Skeletal muscle satellite cell (primary cell): ENCODE data around the gene GMPPA. TPM values are rescaled to one million over a fixed set of nuclear protein-coding genes. Genes with fewer than 3 reads are reported as not detected.
A peak's percentile ranks its signal among the peaks of the same experiment; 100 is the strongest.

Source experiments
- H3K27me3 ChIP-seq: 2 replicates; pipeline ENCODE4 v1.7.0; 2013; ENCODE audit warnings: low read length; ENCODE audit not compliant: control insufficient read depth, insufficient read depth
- H3K36me3 ChIP-seq: 2 replicates; pipeline ENCODE4 v1.7.0; 2013; ENCODE audit warnings: mild to moderate bottlenecking, control low read depth, low read length; ENCODE audit not compliant: insufficient read depth
- H3K4me1 ChIP-seq: 2 replicates; pipeline ENCODE4 v1.7.0; 2013; ENCODE audit warnings: low read length; ENCODE audit not compliant: control insufficient read depth, insufficient read depth
- H3K4me2 ChIP-seq: 2 replicates; pipeline ENCODE4 v1.7.0; 2013; ENCODE audit warnings: mild to moderate bottlenecking, low read length
- H3K4me3 ChIP-seq: 2 replicates; pipeline ENCODE4 v1.7.0; 2013; ENCODE audit warnings: low read length
- H3K9ac ChIP-seq: 2 replicates; pipeline ENCODE4 v1.7.0; 2013; ENCODE audit warnings: mild to moderate bottlenecking, low read depth, low read length, moderate library complexity
- H3K9me3 ChIP-seq: replicated peaks from 2 replicates; pipeline ENCODE4 v1.7.0; 2013; ENCODE audit warnings: mild to moderate bottlenecking, control low read depth, low read length
- total RNA-seq: library from RNA; depleted of rRNA; stranded (reverse); fragments of >200 nt; gene quantifications from 2 replicates; pipeline ENCODE4 v1.2.3, GENCODE V29; 2012; rRNA removed

GMPPA gene
- 51.2 and 71.9 TPM in 2 replicates for total RNA-seq

GRCh38 chr2:219498280-219499057 is at the start of gene GMPPA:
TSS of gene GMPPA (plus strand) at chr2:219498891. CDS start at chr2:219499976, 1,085 bp downstream.
- Histone ChIP-seq H3K9me3 (no peaks in the 10 kb centered on the region), H3K9ac (peak within 1 kb of the TSS; percentile 96), H3K4me1 (peaks cover 26% of the 10 kb centered on the region), H3K4me3 (peak within 1 kb of the TSS; percentile 82), H3K27me3 (peaks cover 15% of the 10 kb centered on the region), H3K36me3 (peaks cover 3% of the 10 kb centered on the region), H3K4me2 (peak within 1 kb of the TSS; percentile 91)

- no peaks in the 10 kb centered on the region for H3K27me3 ChIP-seq
- peaks cover 55% of the 10 kb centered on the region for H3K4me1 ChIP-seq
- H3K36me3 ChIP-seq: peaks cover 13% of the 10 kb centered on the region
- H3K9ac ChIP-seq: no peak overlapping the region
- H3K4me2 ChIP-seq: no peak overlapping the region
- no peak overlapping the region for H3K4me3 ChIP-seq
- H3K9me3 ChIP-seq: no peaks in the 10 kb centered on the region
Observed at GRCh38 chr2:219449609-219450008, 49.1 kb upstream of the GMPPA start.

- Histone ChIP-seq H3K4me1 (peaks cover 44% of the 10 kb centered on the region), H3K4me2 (peak overlapping the region; percentile 74), H3K36me3 (peaks cover 13% of the 10 kb centered on the region), H3K27me3 (no peaks in the 10 kb centered on the region), H3K4me3 (no peak overlapping the region), H3K9me3 (no peaks in the 10 kb centered on the region), H3K9ac (peak overlapping the region; percentile 47)
Observed at GRCh38 chr2:219451661-219452360, 46.9 kb upstream of the GMPPA start.

GRCh38 chr2:219452361-219453317 is 46.1 kb upstream of the GMPPA start:
- Histone ChIP-seq H3K27me3 (no peaks in the 10 kb centered on the region), H3K4me2 (peak overlapping the region; percentile 74), H3K9ac (peak overlapping the region; percentile 69), H3K4me1 (peaks cover 40% of the 10 kb centered on the region), H3K9me3 (no peaks in the 10 kb centered on the region), H3K36me3 (peaks cover 13% of the 10 kb centered on the region), H3K4me3 (peak overlapping the region; percentile 38)

GRCh38 chr2:219453671-219454590 is 44.8 kb upstream of the GMPPA start:
- Histone ChIP-seq H3K9ac (peak overlapping the region; percentile 69), H3K4me2 (peak overlapping the region; percentile 74), H3K27me3 (no peaks in the 10 kb centered on the region), H3K4me1 (peaks cover 40% of the 10 kb centered on the region), H3K36me3 (peaks cover 13% of the 10 kb centered on the region), H3K4me3 (peak overlapping the region; percentile 38), H3K9me3 (no peaks in the 10 kb centered on the region)

GRCh38 chr2:219455581-219455980 is 43.1 kb upstream of the GMPPA start:
- H3K4me1 ChIP-seq: peaks cover 47% of the 10 kb centered on the region

GRCh38 chr2:219457784-219458369 is 40.8 kb upstream of the GMPPA start:
- Histone ChIP-seq H3K4me2 (no peak overlapping the region), H3K9ac (no peak overlapping the region), H3K4me3 (no peak overlapping the region), H3K36me3 (peaks cover 5% of the 10 kb centered on the region), H3K4me1 (peaks cover 37% of the 10 kb centered on the region), H3K9me3 (no peaks in the 10 kb centered on the region), H3K27me3 (no peaks in the 10 kb centered on the region)

More at GRCh38 chr2:219455581-219455980, 43.1 kb upstream of the GMPPA start:
- Histone ChIP-seq H3K27me3 (no peaks in the 10 kb centered on the region), H3K4me3 (no peak overlapping the region), H3K9ac (no peak overlapping the region), H3K9me3 (no peaks in the 10 kb centered on the region), H3K4me2 (no peak overlapping the region), H3K36me3 (peaks cover 4% of the 10 kb centered on the region)

GRCh38 chr2:219458996-219459395 is 39.7 kb upstream of the GMPPA start:
- H3K9me3 ChIP-seq: no peaks in the 10 kb centered on the region
- H3K36me3 ChIP-seq: peaks cover 5% of the 10 kb centered on the region
- no peaks in the 10 kb centered on the region for H3K27me3 ChIP-seq
- peaks cover 26% of the 10 kb centered on the region for H3K4me1 ChIP-seq
- no peak overlapping the region for H3K9ac ChIP-seq
- H3K4me3 ChIP-seq: no peak overlapping the region
- no peak overlapping the region for H3K4me2 ChIP-seq

- H3K9me3 ChIP-seq: no peaks in the 10 kb centered on the region
- peaks cover 5% of the 10 kb centered on the region for H3K36me3 ChIP-seq
- peak overlapping the region; percentile 32 for H3K9ac ChIP-seq
- H3K27me3 ChIP-seq: no peaks in the 10 kb centered on the region
- H3K4me3 ChIP-seq: no peak overlapping the region
- peak overlapping the region; percentile 31 for H3K4me2 ChIP-seq
- H3K4me1 ChIP-seq: peaks cover 19% of the 10 kb centered on the region
Observed at GRCh38 chr2:219459460-219460311, 39.0 kb upstream of the GMPPA start.
